ENCODE data around the gene HOXB13. TPM values are rescaled to one million over a fixed set of nuclear protein-coding genes. Genes with fewer than 3 reads are reported as not detected.

HOXB13 gene
- not detected in 2 replicates for total RNA-seq

DNA sequence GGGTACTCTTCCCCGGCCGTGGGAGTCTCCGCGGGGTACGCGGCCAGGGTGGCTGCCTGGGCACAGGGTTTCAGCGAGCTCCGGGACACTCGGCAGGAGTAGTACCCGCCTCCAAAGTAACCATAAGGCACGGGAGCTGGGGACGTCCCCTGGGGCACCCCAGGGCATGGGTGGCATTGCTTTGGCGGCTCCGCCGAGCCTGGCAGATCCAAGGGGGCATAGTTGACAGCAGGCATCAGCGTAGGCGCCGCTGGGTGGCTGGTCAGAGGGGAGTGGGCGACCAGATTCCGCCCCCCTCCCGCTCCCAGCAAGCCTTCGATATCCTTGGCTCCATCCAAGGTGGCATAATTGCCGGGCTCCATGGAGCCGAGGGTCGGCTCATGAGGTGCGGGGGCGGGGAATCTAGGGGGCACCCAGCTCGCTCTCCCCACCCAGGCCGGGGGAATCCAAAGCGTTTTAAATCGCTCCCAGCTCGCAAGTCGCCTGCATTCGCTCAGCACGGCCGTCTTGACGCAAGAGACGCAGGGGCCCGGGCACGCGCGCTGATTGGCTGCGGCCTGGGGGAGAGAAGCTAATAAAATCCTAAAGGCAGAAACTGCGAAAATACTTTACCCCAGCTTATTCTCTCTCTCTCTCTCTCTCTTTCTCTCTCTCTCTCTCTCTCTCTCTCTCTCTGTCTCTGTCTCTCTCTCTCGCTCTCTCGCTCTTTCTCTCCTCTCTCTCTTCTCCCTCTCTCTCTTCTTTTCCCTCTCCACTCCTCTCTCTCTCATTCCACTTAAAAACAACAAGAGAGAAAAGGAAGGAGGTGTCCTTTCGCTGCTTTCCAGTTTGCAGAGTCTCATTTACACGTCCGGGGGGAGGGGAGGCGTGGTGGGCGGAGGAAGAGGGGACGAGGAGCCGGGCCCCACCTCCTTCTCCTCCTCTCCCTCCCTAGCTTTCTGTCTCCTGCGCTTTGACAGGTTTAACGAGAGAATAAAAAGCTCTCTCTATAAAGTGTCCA lies at the start of gene HOXB13:
HOXB13 (minus strand) TSS at position 519 of the 1,000 bp plus-strand sequence; CDS start at position 362, 157 bp downstream.
- no peak for DNase-seq (ENCODE audit: extremely low read depth, low read depth, low spot score)

DNA sequence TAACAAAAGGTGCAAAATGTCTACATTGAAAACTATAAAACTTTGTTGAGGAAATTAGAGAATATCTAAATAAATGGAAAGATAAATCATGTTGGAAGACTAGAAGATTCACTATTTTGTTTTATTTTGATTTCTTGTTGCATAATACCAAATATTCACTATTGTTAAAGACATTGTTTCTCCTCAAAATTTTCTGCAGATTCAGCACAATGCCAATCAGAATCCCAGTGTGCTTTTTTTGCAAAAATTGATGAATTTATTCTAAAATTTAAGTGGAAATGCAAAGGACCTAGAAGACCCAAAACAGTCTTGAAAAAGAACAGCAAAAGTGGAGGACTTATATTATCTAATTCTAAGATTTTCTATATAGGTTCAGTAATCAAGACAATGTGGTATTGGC lies 48.1 kb upstream of the HOXB13 start:
- DNase-seq (ENCODE audit: extremely low read depth, low read depth, low spot score): no peak

DNA sequence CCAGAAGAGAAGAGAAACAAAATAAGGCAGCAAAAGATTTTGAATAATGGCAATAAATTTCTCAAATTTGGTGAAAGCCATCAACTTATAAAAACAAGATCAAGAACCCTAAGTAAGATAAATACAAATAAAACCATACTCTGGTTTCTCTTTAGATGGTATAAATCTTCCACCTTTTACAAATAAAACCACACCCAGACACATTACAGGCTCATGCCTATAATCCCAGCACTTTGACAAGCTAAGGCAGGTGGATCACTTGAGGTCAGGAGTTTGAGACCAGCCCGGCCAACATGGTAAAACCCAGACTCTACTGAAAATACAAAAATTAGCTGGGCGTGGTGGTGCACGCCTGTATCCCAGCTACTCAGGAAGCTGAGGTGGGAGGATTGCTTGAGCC lies 44.7 kb upstream of the HOXB13 start:
- DNase-seq (ENCODE audit: extremely low read depth, low read depth, low spot score): no peak

DNA sequence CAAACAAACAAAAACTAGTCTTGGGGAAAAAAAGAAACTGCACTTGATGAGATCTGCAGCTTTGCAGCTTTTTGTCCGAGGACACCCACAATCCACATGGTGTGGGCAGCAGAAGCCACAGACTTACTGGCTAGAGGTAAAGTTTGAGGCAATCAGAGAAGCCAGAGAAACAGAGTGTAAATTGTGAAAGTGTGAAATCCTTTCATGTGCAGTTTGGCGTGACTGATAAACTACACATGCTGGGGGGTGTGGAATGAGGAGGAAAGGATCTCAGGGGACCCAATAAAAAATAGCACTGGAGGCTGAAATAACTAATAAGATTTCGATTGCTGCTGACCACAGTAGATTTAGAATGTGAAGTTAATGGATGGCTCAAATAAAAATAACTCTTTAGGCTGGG lies 42.4 kb upstream of the HOXB13 start:
- DNase-seq (ENCODE audit: extremely low read depth, low read depth, low spot score): no peak

DNA sequence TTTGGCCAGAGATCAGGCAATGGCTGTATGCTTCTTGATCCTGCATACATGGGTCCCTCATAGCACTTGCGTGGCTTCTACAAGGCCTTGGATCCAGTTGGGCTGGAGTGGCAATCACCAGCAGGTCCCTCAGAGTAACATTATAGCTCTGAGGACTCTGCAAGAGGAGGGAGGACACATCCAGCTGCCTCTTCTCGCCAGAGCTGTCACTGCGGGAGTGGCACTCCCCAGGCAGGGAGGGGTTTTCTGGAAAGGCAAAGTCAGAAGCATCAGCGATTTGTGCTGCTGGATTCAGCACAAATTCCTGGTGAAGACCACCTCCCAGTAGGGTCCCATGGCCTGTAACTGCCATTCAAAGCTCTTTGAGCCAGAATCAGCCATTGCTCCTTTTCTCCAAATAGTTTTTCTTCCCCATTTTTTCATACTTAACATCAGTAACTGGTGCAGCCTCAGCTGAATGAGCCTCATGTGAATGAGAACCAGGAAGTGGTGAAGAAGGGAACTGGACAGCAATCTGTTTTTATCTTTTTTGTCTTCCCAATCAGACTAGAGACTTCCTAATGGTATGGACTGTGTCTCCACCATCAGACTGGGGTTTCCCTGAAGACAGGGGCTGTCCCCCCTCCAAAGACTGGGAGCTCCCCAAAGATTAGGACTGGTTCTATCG lies 40.6 kb upstream of the HOXB13 start:
- DNase-seq (ENCODE audit: extremely low read depth, low read depth, low spot score): no peak

DNA sequence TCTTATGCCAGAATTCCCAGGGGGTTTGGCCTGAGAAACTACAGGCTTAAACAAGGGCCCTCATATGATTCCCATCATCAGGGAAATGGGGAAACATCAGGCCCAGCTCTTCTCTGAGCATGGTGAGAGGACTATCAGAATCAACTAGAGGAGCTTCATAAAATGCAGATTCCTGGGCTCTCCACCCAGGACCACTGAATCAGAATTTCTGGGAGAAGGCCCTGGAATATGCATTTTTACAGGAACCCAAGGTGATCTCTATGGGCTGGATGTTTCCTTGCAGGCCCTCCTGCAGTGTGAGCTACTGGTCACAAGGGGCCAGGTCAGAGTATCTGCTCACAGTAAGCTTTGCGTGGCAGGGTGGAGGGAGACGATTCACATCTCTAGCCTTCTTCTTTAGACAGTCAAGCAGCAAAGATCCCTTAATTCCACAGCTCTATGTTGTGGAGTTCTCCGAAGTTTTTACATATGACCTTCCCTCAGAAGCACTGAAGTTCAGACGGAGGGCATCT lies 38.8 kb upstream of the HOXB13 start:
- no peak for DNase-seq (ENCODE audit: extremely low read depth, low read depth, low spot score)

DNA sequence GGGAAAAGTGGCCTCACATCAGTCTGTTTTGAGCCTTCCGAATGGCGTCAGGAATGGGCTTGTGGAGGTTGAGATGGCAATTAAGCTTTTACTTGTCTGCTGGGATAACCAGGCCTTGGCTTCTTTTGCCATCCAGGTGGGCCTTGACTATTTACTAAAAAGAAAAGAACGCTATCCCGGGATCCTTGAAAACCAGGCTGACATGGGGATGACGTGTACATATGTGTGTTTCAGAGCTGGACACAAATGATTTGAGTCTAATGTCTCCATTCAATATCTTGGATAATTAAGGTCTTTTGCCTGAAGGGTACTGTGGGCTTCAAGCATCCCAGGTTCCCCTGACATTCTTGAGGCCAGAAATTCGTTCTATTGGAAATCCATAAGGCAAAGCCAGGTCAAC lies 32.6 kb upstream of the HOXB13 start:
- no peak for DNase-seq (ENCODE audit: extremely low read depth, low read depth, low spot score)

DNA sequence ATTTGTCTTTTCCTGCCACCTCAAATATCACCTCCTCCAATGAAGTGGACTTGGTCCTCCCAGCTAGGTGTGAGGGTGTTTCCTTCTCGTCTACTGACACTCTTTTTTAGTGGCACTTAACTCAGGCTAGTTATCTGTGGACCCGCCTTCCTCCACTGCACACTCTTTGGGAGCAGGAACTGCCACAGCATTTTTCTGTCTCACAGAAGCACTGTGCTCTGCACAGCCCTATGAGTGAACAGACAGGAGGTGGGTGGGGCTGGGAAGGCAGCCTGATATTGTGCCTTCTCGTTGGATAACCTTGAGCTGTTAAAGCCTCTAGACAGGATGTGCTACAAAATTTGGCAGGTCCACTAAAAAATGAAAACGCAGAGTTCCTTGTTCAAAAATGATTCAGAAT lies 31.9 kb upstream of the HOXB13 start:
- DNase-seq (ENCODE audit: extremely low read depth, low read depth, low spot score): no peak

DNA sequence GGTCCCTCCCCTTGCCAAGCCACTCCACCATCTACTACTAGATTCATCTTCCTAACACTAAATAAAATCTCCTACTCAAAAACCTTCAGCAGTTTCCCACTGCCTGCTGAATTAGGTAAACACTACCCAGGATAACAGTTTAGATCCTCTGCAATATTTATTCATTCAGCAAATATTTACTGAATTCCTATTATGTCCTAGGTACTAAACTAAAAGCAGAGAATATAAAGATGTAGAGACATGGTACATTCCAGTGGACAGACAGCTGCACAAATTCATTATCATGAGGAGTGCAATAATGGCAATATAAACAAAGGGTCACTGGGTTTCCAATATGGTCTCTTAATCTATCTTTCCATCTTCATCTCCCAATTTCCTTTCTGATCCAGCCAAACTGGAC lies 30.7 kb upstream of the HOXB13 start:
- DNase-seq (ENCODE audit: extremely low read depth, low read depth, low spot score): no peak

DNA sequence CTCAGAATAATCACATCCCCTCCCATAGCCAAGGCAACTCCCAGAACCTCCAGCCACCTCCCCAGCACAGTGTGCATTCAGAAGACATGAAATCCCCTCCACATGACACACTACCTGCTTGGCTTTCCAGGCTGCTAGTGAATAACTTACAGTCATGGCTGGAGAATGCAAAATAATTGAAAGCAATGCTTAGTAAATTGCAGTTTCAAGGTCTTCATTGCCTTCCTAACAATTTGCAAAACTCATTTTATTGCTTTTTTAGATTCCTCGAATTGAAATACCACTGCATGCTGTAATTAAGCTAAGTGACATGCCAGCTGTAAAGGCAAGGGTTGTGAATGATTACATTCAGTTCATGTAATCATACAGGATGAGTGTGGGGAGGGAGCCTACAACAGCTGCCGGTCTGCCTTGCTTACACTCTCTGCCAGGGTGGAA lies 29.0 kb upstream of the HOXB13 start:
- DNase-seq (ENCODE audit: extremely low read depth, low read depth, low spot score): no peak

DNA sequence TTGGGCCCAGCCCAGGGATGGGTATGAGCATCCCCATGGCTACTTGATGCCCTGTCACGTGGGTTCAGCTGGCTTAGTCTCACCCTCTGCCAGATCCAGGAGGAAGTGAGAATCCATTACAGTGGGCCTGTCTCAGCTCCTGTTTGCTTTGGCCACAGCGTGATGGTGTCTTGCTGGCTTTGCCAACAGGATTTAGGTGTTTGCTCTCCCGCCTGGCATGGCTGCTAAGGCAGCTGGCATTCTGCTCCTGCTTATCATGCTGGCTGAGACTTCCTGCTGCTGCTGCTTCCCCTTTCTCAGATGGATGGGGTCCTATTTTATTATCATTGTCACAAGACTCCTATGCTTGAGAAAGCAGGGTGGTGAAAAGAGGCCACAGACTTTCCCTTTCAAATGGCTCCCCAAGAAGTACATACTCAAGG lies 28.3 kb upstream of the HOXB13 start:
- DNase-seq (ENCODE audit: extremely low read depth, low read depth, low spot score): no peak

DNA sequence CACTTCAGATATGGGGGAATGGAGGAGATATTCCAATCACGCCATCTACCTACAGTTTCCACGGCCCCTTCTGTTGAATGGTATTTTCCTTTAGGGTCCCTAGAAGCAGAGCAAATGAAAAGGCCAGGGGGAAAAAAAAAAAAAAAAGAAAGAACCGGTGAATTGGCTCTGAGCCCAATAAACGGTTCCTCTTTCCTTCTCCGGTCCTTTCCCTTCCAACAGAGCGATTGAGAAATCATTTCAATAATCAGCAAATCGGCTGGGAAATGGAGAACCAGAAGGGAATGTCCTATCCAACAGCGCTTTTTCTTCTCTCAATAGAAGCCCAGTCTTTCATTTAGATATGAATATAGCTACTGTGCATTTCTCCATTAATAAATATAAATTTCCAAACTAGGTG lies 26.8 kb upstream of the HOXB13 start:
- DNase-seq (ENCODE audit: extremely low read depth, low read depth, low spot score): no peak

DNA sequence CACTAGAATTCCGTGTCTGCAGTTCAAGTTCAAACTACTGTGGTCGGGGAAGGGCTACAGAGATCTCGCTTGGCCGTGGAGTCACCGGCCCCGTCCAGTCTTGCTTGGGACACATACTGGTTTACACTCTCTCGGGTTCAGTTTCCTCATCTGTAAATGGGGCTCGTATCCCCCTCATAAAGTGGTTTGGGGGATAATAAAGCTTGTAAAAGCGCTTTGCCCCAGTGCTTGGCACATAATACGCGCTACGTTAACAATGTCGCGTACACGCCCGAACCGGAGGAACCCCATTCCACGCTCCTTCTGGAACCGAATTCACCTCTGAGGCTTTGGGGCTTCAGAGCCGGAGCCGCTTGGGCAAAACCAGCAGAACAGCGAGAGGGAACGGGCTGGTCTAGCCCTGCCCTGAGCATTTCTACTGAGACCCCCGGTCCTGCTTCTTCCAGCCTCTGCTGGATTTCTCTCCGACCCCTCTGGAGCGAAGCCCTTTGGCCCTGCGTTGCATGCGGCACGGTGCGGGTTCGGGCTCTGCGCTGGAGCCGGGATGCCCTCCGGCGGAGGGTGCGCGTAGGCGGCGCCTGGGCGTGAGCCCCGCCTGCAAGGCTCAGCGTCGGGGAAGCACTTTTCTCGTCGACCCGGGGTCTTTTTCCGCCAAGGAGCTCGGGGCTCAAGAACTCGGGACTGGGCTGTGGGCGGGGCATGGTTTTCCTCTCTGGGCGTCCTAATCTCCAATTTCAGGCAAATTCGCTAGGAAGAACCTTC lies 26.1 kb upstream of the HOXB13 start:
- DNase-seq (ENCODE audit: extremely low read depth, low read depth, low spot score): no peak

DNA sequence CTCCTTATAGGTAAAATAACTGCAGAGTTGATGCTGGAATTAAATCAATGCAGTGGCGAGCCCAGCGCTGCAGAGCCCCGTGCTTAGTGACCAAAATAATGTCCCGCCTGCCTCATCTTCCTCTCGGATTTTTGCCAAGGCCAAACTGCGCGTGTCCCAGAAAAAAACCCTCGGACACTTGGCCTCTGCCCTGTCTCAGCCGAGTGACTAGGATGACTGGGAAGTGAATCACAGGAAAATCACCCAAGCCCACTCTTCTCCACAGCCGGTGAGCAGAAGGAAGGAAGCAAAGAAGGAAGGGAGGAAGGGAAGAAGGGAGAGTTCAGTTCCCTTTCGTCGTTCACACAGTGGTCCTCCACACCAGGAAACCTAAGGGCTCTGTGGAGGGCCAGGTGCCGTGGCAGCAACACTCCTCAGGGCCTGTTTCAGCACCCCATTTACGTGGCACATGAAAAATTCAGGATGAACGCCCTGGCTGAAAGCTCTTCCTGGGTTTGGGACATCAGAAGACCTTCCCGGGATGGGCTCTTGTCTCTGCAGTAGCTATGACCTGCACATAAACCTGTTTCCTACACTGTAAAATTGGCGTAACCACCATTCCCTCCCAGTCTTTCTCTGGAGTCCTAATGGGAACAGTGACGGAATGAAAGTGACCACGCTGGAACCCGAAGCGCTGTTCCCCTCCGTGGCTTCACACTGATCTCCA lies 25.4 kb upstream of the HOXB13 start:
- no peak for DNase-seq (ENCODE audit: extremely low read depth, low read depth, low spot score)

DNA sequence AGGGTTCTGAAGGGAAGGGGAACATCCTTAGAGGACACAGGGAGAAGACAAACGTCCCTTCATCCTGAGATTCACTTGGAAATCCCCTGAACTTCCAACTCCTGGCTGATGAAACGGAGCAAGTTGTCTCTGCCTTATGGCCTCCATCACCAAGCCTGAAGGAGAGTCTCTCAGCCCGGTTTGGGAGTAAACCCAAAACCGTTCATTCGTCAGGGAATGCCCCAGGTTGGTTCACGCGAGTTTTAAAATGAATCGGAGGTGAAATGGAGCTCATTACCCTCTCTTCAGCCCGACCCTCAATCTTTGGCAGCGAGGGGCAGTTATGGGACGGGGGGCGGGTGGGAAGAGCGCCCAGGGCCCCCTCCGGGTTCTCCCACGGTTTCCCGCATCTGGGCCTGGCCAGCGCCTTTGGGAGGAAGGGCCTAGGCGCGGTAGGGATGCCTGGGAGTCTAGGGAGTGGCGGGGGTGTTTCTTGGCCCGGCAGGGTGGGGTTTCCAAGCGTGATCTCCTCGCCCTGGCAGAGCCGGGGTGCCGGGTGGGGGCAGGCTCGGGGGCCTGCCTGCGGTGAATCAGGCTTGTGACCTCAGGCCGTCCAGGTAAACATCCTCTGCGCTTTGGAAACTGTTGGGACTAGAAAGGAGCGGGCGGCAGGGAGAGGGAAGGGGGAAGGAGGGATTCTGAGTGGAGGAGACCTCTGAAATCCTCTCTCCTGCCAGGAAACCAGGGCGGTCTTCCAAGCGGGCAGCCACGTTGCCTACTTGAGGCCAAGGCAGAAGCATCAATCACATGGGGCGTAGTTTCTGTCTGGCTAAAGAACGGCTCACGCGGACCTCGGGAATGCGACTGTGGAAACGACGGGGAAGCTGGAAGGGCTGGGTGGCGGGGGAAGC lies 24.1 kb upstream of the HOXB13 start:
- no peak for DNase-seq (ENCODE audit: extremely low read depth, low read depth, low spot score)

DNA sequence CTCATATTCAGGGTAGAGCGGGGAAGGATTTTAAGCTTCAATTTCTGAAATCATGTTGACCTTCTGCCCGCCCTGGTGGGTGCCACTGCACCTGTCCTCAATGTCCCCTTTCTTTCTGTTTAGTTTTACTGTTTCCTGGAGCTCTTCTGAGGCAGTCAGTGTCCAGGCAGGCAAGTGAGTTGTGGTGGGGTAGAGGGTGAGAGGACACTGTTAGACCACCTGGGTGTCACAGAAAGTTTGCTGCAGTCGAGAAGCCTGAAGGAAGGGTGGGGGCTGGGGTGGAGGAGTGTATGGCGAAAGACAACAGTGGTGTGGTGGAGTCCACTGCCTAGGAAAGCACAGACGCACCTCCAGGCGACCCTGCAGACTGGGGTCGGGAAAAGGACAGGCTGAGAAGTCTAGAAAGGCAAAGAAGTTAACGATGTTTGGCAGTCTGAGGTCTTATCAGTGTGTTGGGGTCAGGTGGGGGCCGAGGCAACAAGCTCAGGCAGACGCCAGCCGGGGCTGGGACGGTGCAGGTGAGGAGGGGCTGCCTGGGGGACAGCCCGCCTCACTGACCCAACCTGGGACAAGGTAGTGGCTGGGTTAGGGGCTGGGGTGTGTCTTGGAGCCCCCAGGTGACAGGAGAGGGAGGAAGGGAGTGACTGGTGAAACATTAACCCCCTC lies 23.3 kb upstream of the HOXB13 start:
- no peak for DNase-seq (ENCODE audit: extremely low read depth, low read depth, low spot score)

DNA sequence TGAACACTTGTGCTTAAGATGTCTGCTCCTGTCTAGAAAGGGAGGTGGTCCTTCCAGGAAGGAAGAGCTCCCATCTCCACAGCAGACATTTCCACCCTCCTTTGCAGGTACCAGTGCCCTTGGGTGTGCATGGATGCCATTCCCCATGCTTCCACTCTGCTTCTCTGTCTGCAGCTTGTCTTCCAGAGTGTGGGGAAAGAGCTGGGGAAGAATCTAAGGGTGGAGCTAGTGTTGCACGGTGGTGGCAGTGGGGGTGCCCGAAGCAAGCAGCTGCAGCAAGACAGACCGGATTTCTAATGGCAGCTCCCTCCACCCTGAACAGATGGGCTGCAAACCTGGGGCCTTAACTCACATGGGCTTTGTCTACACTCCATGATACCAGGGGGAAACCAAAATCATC lies 22.6 kb upstream of the HOXB13 start:
- DNase-seq (ENCODE audit: extremely low read depth, low read depth, low spot score): no peak

DNA sequence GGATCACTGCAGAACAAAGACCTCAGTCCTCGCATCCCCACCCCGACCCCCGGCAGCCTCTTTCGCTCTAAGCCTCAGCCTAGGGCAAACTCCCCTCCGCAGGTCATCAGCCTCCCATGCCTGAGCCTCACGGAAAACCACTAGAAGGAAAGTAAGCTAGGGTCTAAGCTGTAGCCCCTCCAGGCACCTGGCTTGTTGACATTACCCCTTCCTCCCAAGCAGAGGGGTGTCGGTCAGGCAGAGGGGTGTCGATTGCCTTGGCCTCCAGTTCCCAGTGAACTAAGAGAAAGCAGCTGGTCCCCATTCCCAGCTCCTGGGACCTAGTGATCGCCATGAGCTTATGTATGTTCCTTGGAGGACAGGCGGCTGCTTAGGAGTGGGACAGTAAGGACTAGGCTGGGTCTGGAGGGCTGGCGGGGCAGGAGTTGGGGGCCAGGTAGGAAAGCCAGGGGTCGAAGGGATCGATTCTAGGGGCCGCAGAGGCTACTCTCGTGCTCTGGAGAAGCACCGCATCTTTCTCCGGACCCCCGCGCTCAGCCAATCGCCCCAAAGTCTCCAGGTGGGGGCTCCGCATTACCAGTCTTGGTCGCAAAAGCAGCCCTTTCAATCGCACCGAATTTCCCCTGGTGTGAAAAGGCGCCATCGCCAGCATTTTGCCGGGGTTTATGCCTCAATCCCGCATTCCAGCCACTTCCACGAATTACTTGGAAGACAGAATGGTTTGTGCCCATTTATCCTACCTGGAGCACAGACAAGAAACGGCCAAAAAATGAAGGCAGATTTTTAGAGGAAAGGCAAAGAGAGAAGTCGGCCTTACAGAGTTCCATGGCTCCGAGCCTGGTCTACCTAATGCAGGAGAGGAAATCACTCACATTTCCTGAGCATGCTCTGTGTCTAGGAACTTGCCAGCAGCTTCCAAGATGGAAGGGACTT lies 21.3 kb upstream of the HOXB13 start:
- DNase-seq (ENCODE audit: extremely low read depth, low read depth, low spot score): no peak
